HFF-Myc (cell line): ENCODE results near the gene HOTAIR.
A peak's percentile ranks its signal among the peaks of the same experiment; 100 is the strongest.

Experiments used
- DNase-seq: peaks from one replicate; pipeline ENCODE4 v3.0.0-alpha.2; 2011; ENCODE audit warnings: low read depth; ENCODE audit errors: extremely low read depth
- H3K4me3 ChIP-seq: replicated peaks from 2 replicates; pipeline ENCODE4 v1.5.1; 2011; ENCODE audit warnings: low read depth, mild to moderate bottlenecking, control low read depth, low read length
- CTCF ChIP-seq: IDR thresholded peaks from 2 replicates; pipeline ENCODE4 v1.5.1; 2012; ENCODE audit warnings: mild to moderate bottlenecking, low read depth, low read length, control low read depth; ENCODE audit errors: missing control alignments

HOTAIR gene

GRCh38 chr12:54005853-54006558, 31.3 kb upstream of the HOTAIR start:
- DNase-seq, result peak; percentile 36
- no peak overlapping the region for H3K4me3 ChIP-seq
- peak; percentile 86 for TF ChIP-seq CTCF

- no peak for DNase-seq
- no peak overlapping the region for H3K4me3 ChIP-seq
- no peak for TF ChIP-seq CTCF
Observed at GRCh38 chr12:54005531-54005852, 30.7 kb upstream of the HOTAIR start.

- no peak for DNase-seq
- no peak overlapping the region for H3K4me3 ChIP-seq
- no peak for TF ChIP-seq CTCF
Observed at GRCh38 chr12:54004841-54005530, 30.2 kb upstream of the HOTAIR start.

GRCh38 chr12:54004063-54004840, 29.5 kb upstream of the HOTAIR start:
- DNase-seq, result no peak
- peak; percentile 28 for TF ChIP-seq CTCF
- no peak overlapping the region for H3K4me3 ChIP-seq

- DNase-seq, result no peak
- no peak for TF ChIP-seq CTCF
Observed at GRCh38 chr12:54003625-54004024, 28.9 kb upstream of the HOTAIR start.

GRCh38 chr12:54002915-54003389, 28.2 kb upstream of the HOTAIR start:
- H3K4me3 ChIP-seq, result no peak overlapping the region
- TF ChIP-seq CTCF, result no peak
- DNase-seq, result no peak

More at GRCh38 chr12:54003625-54004024, 28.9 kb upstream of the HOTAIR start:
- no peak overlapping the region for H3K4me3 ChIP-seq
